Measurements from ENCODE around the gene DENND1A. TPM values are rescaled to one million over a fixed set of nuclear protein-coding genes. Genes with fewer than 3 reads are reported as not detected.

DENND1A gene
- total RNA-seq, 4 donors from 2014 or later, result 17.6 to 33.8 (median 22.9) TPM

DNA sequence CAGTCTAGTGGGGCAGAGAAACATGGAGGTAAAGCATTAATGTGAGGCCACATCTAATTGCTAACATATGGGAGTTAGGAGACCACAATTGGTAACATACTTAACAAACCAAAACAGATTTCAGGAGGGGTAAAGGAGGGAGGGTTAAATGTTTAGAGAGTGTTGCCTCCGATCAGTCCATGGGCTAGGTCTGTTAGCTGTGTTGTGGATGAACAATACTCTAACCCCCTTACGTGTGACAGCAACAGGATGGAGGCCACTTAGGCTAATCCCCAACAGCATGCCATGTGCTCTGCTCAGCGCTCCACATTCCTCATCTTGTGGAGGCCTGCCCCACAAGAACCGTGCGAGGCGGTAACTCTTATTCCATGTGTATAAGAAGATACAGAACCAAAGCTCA is 406.9 kb downstream of the DENND1A start:
- TF ChIP-seq CTCF (IDR thresholded peaks at IDR 0.05; ENCODE audit: low read depth), result no peak

GRCh38 chr9:123522251-123522650 is 407.7 kb downstream of the DENND1A start:
- TF ChIP-seq CTCF (IDR thresholded peaks at IDR 0.05; ENCODE audit: low read depth), result no peak

GRCh38 chr9:123518338-123518737 is 411.6 kb downstream of the DENND1A start:
- TF ChIP-seq CTCF (IDR thresholded peaks at IDR 0.05; ENCODE audit: low read depth), result no peak

GRCh38 chr9:123517512-123517911 is 412.4 kb downstream of the DENND1A start:
- TF ChIP-seq CTCF (IDR thresholded peaks at IDR 0.05; ENCODE audit: low read depth), result no peak

- TF ChIP-seq CTCF (IDR thresholded peaks at IDR 0.05; ENCODE audit: low read depth), result no peak
Measured at GRCh38 chr9:123514766-123515165, 415.2 kb downstream of the DENND1A start.

GRCh38 chr9:123513554-123513953 is 416.4 kb downstream of the DENND1A start:
- no peak for TF ChIP-seq CTCF (IDR thresholded peaks at IDR 0.05; ENCODE audit: low read depth)

- no peak for TF ChIP-seq CTCF (IDR thresholded peaks at IDR 0.05; ENCODE audit: low read depth)
Measured at GRCh38 chr9:123511326-123512277, 418.3 kb downstream of the DENND1A start.

Measured in subcutaneous adipose tissue (tissue), 4 donors.